ENCODE data around the gene BABAM1.

BABAM1 gene

GRCh38 chr19:17243211-17243829 is 23.9 kb upstream of the BABAM1 start:
- no peak for DNase-seq (ENCODE audit: low spot score)
- in situ Hi-C loops (cut with MboI; ENCODE audit: low sequenced_read_pairs, unreplicated experiment), result loop anchor here (25.0 kb wide), 1 partner anchor 181 kb away; no protein-coding TSS in a partner anchor
- TF ChIP-seq, protein P1, sequence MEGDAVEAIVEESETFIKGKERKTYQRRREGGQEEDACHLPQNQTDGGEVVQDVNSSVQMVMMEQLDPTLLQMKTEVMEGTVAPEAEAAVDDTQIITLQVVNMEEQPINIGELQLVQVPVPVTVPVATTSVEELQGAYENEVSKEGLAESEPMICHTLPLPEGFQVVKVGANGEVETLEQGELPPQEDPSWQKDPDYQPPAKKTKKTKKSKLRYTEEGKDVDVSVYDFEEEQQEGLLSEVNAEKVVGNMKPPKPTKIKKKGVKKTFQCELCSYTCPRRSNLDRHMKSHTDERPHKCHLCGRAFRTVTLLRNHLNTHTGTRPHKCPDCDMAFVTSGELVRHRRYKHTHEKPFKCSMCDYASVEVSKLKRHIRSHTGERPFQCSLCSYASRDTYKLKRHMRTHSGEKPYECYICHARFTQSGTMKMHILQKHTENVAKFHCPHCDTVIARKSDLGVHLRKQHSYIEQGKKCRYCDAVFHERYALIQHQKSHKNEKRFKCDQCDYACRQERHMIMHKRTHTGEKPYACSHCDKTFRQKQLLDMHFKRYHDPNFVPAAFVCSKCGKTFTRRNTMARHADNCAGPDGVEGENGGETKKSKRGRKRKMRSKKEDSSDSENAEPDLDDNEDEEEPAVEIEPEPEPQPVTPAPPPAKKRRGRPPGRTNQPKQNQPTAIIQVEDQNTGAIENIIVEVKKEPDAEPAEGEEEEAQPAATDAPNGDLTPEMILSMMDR (IDR thresholded peaks at IDR 0.05; ENCODE audit: borderline replicate concordance, control extremely low read depth, extremely low read depth, insufficient read depth, missing control alignments), result no peak

GRCh38 chr19:17243830-17244617 is 23.2 kb upstream of the BABAM1 start:
- TF ChIP-seq, protein P1 (IDR thresholded peaks at IDR 0.05; ENCODE audit: borderline replicate concordance, control extremely low read depth, extremely low read depth, insufficient read depth, missing control alignments), result no peak
- no peak for DNase-seq (ENCODE audit: low spot score)
- in situ Hi-C loops (cut with MboI; ENCODE audit: low sequenced_read_pairs, unreplicated experiment), result loop anchor here (25.0 kb wide), 1 partner anchor 182 kb away; no protein-coding TSS in a partner anchor

- TF ChIP-seq, protein P1 (IDR thresholded peaks at IDR 0.05; ENCODE audit: borderline replicate concordance, control extremely low read depth, extremely low read depth, insufficient read depth, missing control alignments), result no peak
- in situ Hi-C loops (cut with MboI; ENCODE audit: low sequenced_read_pairs, unreplicated experiment), result loop anchor here (25.0 kb wide), 1 partner anchor 183 kb away; no protein-coding TSS in a partner anchor
- DNase-seq (ENCODE audit: low spot score), result no peak
These were observed 22.4 kb upstream of the BABAM1 start for GRCh38 chr19:17244618-17245534.

GRCh38 chr19:17245535-17245984 is 21.7 kb upstream of the BABAM1 start, which contains the start of gene NR2F6:
TSS of gene NR2F6 (minus strand) at chr19:17245919. CDS start at chr19:17245220, 699 bp downstream.
- DNase-seq (ENCODE audit: low spot score), result no peak
- TF ChIP-seq, protein P1 (IDR thresholded peaks at IDR 0.05; ENCODE audit: borderline replicate concordance, control extremely low read depth, extremely low read depth, insufficient read depth, missing control alignments), result no peak
- in situ Hi-C loops (cut with MboI; ENCODE audit: low sequenced_read_pairs, unreplicated experiment), result loop anchor here (25.0 kb wide), 1 partner anchor 183 kb away; no protein-coding TSS in a partner anchor

- in situ Hi-C loops (cut with MboI; ENCODE audit: low sequenced_read_pairs, unreplicated experiment), result loop anchor here (25.0 kb wide), 1 partner anchor 185 kb away; no protein-coding TSS in a partner anchor
- DNase-seq (ENCODE audit: low spot score), result no peak
- TF ChIP-seq, protein P1 (IDR thresholded peaks at IDR 0.05; ENCODE audit: borderline replicate concordance, control extremely low read depth, extremely low read depth, insufficient read depth, missing control alignments), result no peak
These were observed 20.4 kb upstream of the BABAM1 start for GRCh38 chr19:17246681-17247425.
